K562 (cell line): ENCODE results near the gene SIKE1. TPM values are rescaled to one million over a fixed set of nuclear protein-coding genes. Genes with fewer than 3 reads are reported as not detected.

ENCODE experiments used
- CBFA2T3 ChIP-seq: fragments of 450-650 bp; IDR thresholded peaks from 2 replicates; pipeline ENCODE4 v1.6.1; 2017
- DDX20 ChIP-seq: fragments of 450-650 bp; IDR thresholded peaks from 2 replicates; pipeline ENCODE4 v1.6.1; 2016; ENCODE audit warnings: missing genetic modification characterization, low read depth, mild to moderate bottlenecking, missing compliant biosample characterization, moderate library complexity
- NR2C2 ChIP-seq, 2 experiments: fragments of 200-800 bp in 1 of 2; sonication (Bioruptor generic) in 1 of 2; sonication (generic) in 1 of 2; formaldehyde crosslinking in 1 of 2; IDR thresholded peaks; 2 replicates each; pipeline versions ENCODE4 v1.6.1 to v1.8.0; 2016 to 2022; ENCODE audit warnings: mild to moderate bottlenecking in 1 of 2, missing compliant biosample characterization in 1 of 2, missing genetic modification characterization in 1 of 2, missing genetic modification reagents in 1 of 2
- PRMT5 ChIP-seq: sonication (generic); formaldehyde crosslinking; IDR thresholded peaks from 2 replicates; pipeline ENCODE4 v1.5.0; 2020; ENCODE audit warnings: missing genetic modification reagents
- TEAD2 ChIP-seq: fragments of 450-650 bp; IDR thresholded peaks from 2 replicates; pipeline ENCODE4 v1.6.1; 2016; ENCODE audit warnings: missing genetic modification characterization, control low read depth, missing compliant biosample characterization
- ZKSCAN1 ChIP-seq: fragments of 150-350 bp; IDR thresholded peaks from 2 replicates; pipeline ENCODE4 v1.6.1; 2016; ENCODE audit warnings: low read depth, low read length
- ZNF57 ChIP-seq: fragments of 450-650 bp; formaldehyde crosslinking; IDR thresholded peaks from 2 replicates; pipeline ENCODE4 v1.4.0; 2020; ENCODE audit warnings: mild to moderate bottlenecking, moderate library complexity
- polyA plus RNA-seq, 8 experiments: library from polyadenylated mRNA; depleted of rRNA in 4 of 8; stranded (reverse) in 5 of 8; unstranded in 3 of 8; fragments of >200 nt; fragmentation: Nextera tagmentation in 2 of 8; fragmentation: Illumina TruSeq in 1 of 8; extraction: Ambion mirVana in 2 of 8; extraction: Trizol in 1 of 8; gene quantifications; 2 replicates each; pipeline versions ENCODE4 v1.2.1 to v1.2.3, GENCODE V29; 2011 to 2014; ENCODE audit warnings: inconsistent platforms in 1 of 8, missing spikeins in 1 of 8
- total RNA-seq, 7 experiments: library from RNA; depleted of rRNA in 6 of 7; stranded (reverse); fragments of >200 nt in 6 of 7; fragmentation: Illumina TruSeq in 2 of 7; extraction: Trizol in 2 of 7; gene quantifications; 2 replicates each; pipeline versions ENCODE4 v1.2.1 to v1.2.3, GENCODE V29; 2011 to 2021; ENCODE audit warnings: low replicate concordance in 1 of 7
- TF ChIP-seq, protein P1 (sequence below): sonication (generic); formaldehyde crosslinking; IDR thresholded peaks from 2 replicates; pipeline ENCODE4 v1.8.1; 2023; ENCODE audit warnings: mild to moderate bottlenecking, missing genetic modification reagents
- TF ChIP-seq, protein P2 (sequence below): fragments of 200-600 bp; sonication (generic); IDR thresholded peaks from one replicate; pipeline ENCODE4 v1.6.1; 2012; ENCODE audit warnings: mild to moderate bottlenecking, low read depth, low read length, inconsistent platforms
- TF ChIP-seq, protein P3 (sequence below): IDR thresholded peaks from 2 replicates; pipeline ENCODE4 v1.6.1; 2011; ENCODE audit not compliant: insufficient read length; ENCODE audit errors: extremely low read depth

The SIKE1 gene
- total and polyA plus RNA-seq, 9 of the 15 experiments (the other 6 are each of a cell fraction or from before 2014, with no cell fraction given): 21.8 to 144 (median 76.3) TPM

DNA sequence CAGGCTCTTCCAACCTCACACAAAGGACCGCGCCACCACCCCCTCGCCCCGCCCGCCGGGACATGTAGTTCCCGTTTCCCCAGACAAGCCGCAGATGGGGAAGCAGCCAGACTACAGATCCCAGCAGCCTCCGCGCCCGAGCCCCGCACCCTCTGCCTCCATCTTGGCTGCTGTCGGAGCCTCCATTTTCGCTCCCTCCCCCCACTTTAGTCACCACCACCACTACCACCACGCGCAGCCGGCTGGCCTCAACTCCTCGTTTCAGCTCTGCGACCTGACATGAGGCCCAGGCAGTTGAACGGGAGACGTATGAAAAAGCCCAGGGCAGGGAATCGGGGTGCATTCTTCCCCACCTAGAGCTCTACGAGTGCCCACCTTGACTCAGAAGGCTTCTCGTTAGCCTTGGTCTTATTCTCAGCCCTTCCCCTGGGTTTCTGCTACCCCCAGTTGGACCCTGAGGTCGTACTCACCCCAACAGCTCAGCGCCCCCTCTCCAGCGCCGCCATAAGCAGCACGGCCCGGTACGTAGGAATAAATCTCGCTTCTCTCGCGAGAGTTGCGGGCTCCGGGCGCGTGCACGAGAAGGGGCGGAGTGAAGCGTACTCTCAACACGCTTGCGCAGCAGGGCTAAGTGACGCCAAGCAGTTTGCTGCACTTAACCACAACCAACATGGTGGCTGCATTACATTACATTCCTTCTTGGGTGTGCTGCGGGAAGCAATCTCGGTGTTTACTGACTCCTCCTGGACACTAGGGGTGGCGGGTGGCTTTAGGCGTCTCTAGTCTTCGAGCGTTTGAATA, 22.8 kb downstream of the SIKE1 start, which contains the start of gene CSDE1 (continued):
- no peak for TF ChIP-seq ZKSCAN1
- TF ChIP-seq, protein P1, sequence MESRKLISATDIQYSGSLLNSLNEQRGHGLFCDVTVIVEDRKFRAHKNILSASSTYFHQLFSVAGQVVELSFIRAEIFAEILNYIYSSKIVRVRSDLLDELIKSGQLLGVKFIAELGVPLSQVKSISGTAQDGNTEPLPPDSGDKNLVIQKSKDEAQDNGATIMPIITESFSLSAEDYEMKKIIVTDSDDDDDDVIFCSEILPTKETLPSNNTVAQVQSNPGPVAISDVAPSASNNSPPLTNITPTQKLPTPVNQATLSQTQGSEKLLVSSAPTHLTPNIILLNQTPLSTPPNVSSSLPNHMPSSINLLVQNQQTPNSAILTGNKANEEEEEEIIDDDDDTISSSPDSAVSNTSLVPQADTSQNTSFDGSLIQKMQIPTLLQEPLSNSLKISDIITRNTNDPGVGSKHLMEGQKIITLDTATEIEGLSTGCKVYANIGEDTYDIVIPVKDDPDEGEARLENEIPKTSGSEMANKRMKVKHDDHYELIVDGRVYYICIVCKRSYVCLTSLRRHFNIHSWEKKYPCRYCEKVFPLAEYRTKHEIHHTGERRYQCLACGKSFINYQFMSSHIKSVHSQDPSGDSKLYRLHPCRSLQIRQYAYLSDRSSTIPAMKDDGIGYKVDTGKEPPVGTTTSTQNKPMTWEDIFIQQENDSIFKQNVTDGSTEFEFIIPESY (CRISPR knock-in tag): peak; percentile 27; the same call in 1 of the 2 replicates
- TF ChIP-seq TEAD2 (tag): peak; percentile 4; the same call in 1 of the 2 replicates
- 0 out of 2 replicates have a peak, but pooled peaks have one; percentile 63 for TF ChIP-seq ZNF57 (CRISPR knock-in tag)
- TF ChIP-seq CBFA2T3: no peak
- TF ChIP-seq, protein P2, sequence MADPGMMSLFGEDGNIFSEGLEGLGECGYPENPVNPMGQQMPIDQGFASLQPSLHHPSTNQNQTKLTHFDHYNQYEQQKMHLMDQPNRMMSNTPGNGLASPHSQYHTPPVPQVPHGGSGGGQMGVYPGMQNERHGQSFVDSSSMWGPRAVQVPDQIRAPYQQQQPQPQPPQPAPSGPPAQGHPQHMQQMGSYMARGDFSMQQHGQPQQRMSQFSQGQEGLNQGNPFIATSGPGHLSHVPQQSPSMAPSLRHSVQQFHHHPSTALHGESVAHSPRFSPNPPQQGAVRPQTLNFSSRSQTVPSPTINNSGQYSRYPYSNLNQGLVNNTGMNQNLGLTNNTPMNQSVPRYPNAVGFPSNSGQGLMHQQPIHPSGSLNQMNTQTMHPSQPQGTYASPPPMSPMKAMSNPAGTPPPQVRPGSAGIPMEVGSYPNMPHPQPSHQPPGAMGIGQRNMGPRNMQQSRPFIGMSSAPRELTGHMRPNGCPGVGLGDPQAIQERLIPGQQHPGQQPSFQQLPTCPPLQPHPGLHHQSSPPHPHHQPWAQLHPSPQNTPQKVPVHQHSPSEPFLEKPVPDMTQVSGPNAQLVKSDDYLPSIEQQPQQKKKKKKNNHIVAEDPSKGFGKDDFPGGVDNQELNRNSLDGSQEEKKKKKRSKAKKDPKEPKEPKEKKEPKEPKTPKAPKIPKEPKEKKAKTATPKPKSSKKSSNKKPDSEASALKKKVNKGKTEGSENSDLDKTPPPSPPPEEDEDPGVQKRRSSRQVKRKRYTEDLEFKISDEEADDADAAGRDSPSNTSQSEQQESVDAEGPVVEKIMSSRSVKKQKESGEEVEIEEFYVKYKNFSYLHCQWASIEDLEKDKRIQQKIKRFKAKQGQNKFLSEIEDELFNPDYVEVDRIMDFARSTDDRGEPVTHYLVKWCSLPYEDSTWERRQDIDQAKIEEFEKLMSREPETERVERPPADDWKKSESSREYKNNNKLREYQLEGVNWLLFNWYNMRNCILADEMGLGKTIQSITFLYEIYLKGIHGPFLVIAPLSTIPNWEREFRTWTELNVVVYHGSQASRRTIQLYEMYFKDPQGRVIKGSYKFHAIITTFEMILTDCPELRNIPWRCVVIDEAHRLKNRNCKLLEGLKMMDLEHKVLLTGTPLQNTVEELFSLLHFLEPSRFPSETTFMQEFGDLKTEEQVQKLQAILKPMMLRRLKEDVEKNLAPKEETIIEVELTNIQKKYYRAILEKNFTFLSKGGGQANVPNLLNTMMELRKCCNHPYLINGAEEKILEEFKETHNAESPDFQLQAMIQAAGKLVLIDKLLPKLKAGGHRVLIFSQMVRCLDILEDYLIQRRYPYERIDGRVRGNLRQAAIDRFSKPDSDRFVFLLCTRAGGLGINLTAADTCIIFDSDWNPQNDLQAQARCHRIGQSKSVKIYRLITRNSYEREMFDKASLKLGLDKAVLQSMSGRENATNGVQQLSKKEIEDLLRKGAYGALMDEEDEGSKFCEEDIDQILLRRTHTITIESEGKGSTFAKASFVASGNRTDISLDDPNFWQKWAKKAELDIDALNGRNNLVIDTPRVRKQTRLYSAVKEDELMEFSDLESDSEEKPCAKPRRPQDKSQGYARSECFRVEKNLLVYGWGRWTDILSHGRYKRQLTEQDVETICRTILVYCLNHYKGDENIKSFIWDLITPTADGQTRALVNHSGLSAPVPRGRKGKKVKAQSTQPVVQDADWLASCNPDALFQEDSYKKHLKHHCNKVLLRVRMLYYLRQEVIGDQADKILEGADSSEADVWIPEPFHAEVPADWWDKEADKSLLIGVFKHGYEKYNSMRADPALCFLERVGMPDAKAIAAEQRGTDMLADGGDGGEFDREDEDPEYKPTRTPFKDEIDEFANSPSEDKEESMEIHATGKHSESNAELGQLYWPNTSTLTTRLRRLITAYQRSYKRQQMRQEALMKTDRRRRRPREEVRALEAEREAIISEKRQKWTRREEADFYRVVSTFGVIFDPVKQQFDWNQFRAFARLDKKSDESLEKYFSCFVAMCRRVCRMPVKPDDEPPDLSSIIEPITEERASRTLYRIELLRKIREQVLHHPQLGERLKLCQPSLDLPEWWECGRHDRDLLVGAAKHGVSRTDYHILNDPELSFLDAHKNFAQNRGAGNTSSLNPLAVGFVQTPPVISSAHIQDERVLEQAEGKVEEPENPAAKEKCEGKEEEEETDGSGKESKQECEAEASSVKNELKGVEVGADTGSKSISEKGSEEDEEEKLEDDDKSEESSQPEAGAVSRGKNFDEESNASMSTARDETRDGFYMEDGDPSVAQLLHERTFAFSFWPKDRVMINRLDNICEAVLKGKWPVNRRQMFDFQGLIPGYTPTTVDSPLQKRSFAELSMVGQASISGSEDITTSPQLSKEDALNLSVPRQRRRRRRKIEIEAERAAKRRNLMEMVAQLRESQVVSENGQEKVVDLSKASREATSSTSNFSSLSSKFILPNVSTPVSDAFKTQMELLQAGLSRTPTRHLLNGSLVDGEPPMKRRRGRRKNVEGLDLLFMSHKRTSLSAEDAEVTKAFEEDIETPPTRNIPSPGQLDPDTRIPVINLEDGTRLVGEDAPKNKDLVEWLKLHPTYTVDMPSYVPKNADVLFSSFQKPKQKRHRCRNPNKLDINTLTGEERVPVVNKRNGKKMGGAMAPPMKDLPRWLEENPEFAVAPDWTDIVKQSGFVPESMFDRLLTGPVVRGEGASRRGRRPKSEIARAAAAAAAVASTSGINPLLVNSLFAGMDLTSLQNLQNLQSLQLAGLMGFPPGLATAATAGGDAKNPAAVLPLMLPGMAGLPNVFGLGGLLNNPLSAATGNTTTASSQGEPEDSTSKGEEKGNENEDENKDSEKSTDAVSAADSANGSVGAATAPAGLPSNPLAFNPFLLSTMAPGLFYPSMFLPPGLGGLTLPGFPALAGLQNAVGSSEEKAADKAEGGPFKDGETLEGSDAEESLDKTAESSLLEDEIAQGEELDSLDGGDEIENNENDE: no peak
- no peak for TF ChIP-seq PRMT5 (CRISPR knock-in tag)
- 0 out of 2 replicates have a peak, but pooled peaks have one; percentile 38 for TF ChIP-seq NR2C2 (CRISPR knock-in tag; IDR thresholded peaks at IDR 0.05)
- TF ChIP-seq NR2C2 (tag; IDR thresholded peaks at IDR 0.05): peak; percentile 90
- no peak for TF ChIP-seq DDX20 (tag)
- TF ChIP-seq, protein P3, sequence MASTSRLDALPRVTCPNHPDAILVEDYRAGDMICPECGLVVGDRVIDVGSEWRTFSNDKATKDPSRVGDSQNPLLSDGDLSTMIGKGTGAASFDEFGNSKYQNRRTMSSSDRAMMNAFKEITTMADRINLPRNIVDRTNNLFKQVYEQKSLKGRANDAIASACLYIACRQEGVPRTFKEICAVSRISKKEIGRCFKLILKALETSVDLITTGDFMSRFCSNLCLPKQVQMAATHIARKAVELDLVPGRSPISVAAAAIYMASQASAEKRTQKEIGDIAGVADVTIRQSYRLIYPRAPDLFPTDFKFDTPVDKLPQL: no peak
